GM20000 (cell line): Measurements from ENCODE around the gene TCN1.
"Not testable (repeated sequence)": the region's sequence is repeated elsewhere in the genome, so short reads cannot be mapped to it uniquely, and the experiment has no call there.

Source experiments
- DNase-seq: peaks from one replicate; pipeline ENCODE4 v3.0.0; 2012; ENCODE audit warnings: low spot score
- CTCF ChIP-seq: IDR thresholded peaks from 2 replicates; pipeline ENCODE4 v1.5.1; 2012; ENCODE audit warnings: mild to moderate bottlenecking, control low read depth; ENCODE audit errors: extremely low read depth, missing control alignments

The TCN1 gene

DNA sequence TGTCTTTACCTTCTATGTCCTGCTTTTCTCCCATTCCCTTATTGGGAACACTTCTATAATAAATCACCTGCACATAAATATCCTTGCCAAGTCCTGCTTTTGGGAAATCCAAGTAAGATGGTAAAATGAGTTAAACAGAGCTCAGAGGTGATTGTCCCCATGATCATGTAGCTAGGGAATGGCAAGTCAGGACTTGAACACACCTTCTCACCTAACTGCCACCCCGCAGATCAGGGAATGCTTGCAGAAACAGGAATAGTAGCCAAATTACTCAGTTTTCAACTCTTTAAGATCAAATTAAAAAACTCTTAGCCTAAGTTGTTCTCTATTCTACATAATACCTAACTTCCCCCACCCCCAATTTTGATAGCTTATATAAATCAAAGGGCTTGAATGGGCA, 28.3 kb upstream of the TCN1 start:
- no peak for TF ChIP-seq CTCF

GRCh38 chr11:59891781-59892181, 25.5 kb upstream of the TCN1 start:
- no peak for DNase-seq
- TF ChIP-seq CTCF: no peak

More for the DNA sequence above, 28.3 kb upstream of the TCN1 start:
- DNase-seq: no peak

GRCh38 chr11:59887156-59887555, 20.9 kb upstream of the TCN1 start:
- DNase-seq: not testable (repeated sequence)

- TF ChIP-seq CTCF: no peak
- DNase-seq: no peak
Observed at GRCh38 chr11:59883597-59883996, 17.3 kb upstream of the TCN1 start.

GRCh38 chr11:59879567-59879966, 13.3 kb upstream of the TCN1 start:
- no peak for DNase-seq
- TF ChIP-seq CTCF: no peak

GRCh38 chr11:59878575-59878974, 12.3 kb upstream of the TCN1 start, which contains the start of gene OOSP3:
Gene OOSP3 (plus strand): TSS chr11:59878782. CDS start chr11:59878809, 27 bp downstream.
- no peak for DNase-seq
- no peak for TF ChIP-seq CTCF

GRCh38 chr11:59877784-59878183, 11.5 kb upstream of the TCN1 start:
- DNase-seq: no peak

More at GRCh38 chr11:59877784-59878183, 11.5 kb upstream of the TCN1 start:
- TF ChIP-seq CTCF: no peak
